GM12873 (cell line): ENCODE data around the gene FGD4.

Experiments used
- CTCF ChIP-seq: IDR thresholded peaks from 2 replicates; pipeline ENCODE4 v1.5.1; 2012; ENCODE audit warnings: low read depth, mild to moderate bottlenecking, moderate library complexity, low read length, control low read depth; ENCODE audit not compliant: insufficient read depth; ENCODE audit errors: missing control alignments

The FGD4 gene

DNA sequence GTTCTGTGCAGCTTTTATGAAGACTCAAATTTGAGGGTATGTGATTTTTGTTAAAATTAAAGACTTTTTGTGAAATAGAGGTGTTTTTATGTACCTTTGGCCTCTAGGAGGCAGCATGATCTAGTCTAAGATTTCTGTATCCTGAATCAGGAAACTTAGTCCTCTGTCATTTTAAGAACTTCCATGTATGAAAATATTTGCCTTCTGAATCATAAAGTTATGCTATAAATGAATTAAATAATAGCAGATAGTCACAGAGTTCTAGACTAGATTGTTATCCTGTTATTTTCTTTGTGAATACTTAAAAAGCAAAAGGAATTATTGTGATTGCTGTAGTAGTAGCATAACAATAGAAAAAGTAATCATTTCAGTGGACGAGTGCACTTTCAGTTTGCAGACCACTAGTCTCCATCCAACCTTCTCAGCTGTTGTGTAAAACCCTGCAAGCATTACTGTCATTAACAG is 56.3 kb downstream of the FGD4 start:
- TF ChIP-seq CTCF: peak; percentile 62

GRCh38 chr12:32457251-32458025 is 58.1 kb downstream of the FGD4 start:
- TF ChIP-seq CTCF: no peak

GRCh38 chr12:32460638-32461037 is 61.3 kb downstream of the FGD4 start:
- no peak for TF ChIP-seq CTCF

- no peak for TF ChIP-seq CTCF
These were observed 63.5 kb downstream of the FGD4 start for GRCh38 chr12:32462908-32463307.

GRCh38 chr12:32466187-32466586 is 66.8 kb downstream of the FGD4 start:
- TF ChIP-seq CTCF: no peak

DNA sequence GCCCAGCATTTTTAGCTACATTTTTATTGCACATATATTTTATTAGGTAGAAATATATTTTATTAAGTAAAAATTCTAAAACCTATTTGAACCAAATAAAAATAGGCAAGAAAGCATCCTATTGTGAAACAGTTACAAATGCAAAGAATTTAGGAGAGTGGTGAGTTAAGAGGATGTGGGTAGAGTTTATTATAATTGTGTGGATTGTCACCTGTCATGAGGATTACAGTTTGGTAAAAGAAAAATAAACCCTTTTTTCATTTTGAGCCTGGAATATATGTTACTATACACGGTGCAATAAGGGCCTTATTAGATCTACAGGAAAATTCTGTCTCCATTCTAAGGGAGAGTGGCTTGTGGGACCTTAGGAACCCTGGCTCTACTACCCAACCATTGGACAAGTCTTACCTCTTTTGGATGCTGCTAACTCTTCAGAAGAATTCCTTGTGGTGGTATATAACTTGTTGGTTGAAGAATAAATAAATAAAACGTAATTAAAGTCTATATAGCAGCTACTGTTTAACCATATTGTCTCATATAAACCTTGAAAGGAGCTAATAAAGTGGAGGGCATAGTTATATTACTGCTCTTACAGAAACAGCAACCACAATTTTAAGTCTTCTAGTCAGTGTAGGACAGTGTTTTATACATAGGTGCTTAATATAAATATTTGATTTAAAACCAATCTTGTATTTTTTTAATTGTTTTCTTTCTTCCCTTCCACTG is 67.8 kb downstream of the FGD4 start:
- TF ChIP-seq CTCF: no peak
